DOHH2 (cell line): Measurements from ENCODE around the gene PGA3.
"Not testable (repeated sequence)": the region's sequence is repeated elsewhere in the genome, so short reads cannot be mapped to it uniquely, and the experiment has no call there.

Experiments used
- H3F3A ChIP-seq: fragments of 200-600 bp; sonication (generic), shearing (Covaris generic); 2 replicates; pipeline ENCODE4 v1.6.0; 2016; ENCODE audit warnings: antibody characterized with exemption, mild to moderate bottlenecking; ENCODE audit not compliant: control insufficient read depth, insufficient read depth
- H3K27ac ChIP-seq: fragments of 200-600 bp; sonication (generic); 2 replicates; pipeline ENCODE4 v1.5.1; 2014; ENCODE audit warnings: low read depth, mild to moderate bottlenecking, low read length, moderate library complexity
- H3K27me3 ChIP-seq: fragments of 200-600 bp; sonication (generic); 2 replicates; pipeline ENCODE4 v1.6.1; 2014; ENCODE audit warnings: mild to moderate bottlenecking, low read length, mixed read lengths; ENCODE audit not compliant: control insufficient read depth
- H3K36me3 ChIP-seq: fragments of 200-600 bp; sonication (generic); 2 replicates; pipeline ENCODE4 v1.6.1; 2014; ENCODE audit warnings: mild to moderate bottlenecking, low read length, moderate library complexity, mixed read lengths; ENCODE audit not compliant: control insufficient read depth
- H3K4me1 ChIP-seq: fragments of 200-600 bp; sonication (generic); 2 replicates; pipeline ENCODE4 v1.6.1; 2014; ENCODE audit warnings: mild to moderate bottlenecking, low read length, mixed read lengths; ENCODE audit not compliant: control insufficient read depth
- H3K4me2 ChIP-seq: fragments of 200-600 bp; sonication (generic); 2 replicates; pipeline ENCODE4 v1.6.0; 2014; ENCODE audit warnings: mild to moderate bottlenecking, low read length, moderate library complexity
- H3K4me3 ChIP-seq: fragments of 200-600 bp; sonication (generic); 2 replicates; pipeline ENCODE4 v1.5.1; 2014; ENCODE audit warnings: mild to moderate bottlenecking, low read length, mixed read lengths
- H3K79me2 ChIP-seq: fragments of 200-600 bp; sonication (generic); 2 replicates; pipeline ENCODE4 v1.6.1; 2014; ENCODE audit warnings: mild to moderate bottlenecking, low read length, mixed read lengths; ENCODE audit not compliant: control insufficient read depth
- H3K9me2 ChIP-seq: fragments of 200-600 bp; sonication (generic); replicated peaks from 2 replicates; pipeline ENCODE4 v1.6.1; 2014; ENCODE audit warnings: mild to moderate bottlenecking, low read length, mixed read lengths; ENCODE audit not compliant: control insufficient read depth
- H3K9me3 ChIP-seq: fragments of 200-600 bp; sonication (generic); 2 replicates; pipeline ENCODE4 v1.6.1; 2014; ENCODE audit warnings: antibody characterized with exemption, low read length, mixed read lengths; ENCODE audit not compliant: control insufficient read depth, insufficient read depth
- H4K20me1 ChIP-seq: fragments of 200-600 bp; sonication (generic); 2 replicates; pipeline ENCODE4 v1.6.0; 2014; ENCODE audit warnings: low read depth, mild to moderate bottlenecking, antibody characterized with exemption, low read length, moderate library complexity; ENCODE audit not compliant: control insufficient read depth, insufficient read depth
- EZH2phosphoT487 ChIP-seq: fragments of 200-600 bp; sonication (generic); IDR thresholded peaks from 2 replicates; pipeline ENCODE4 v1.6.1; 2017; ENCODE audit warnings: borderline replicate concordance, mild to moderate bottlenecking, antibody characterized with exemption, low read length, moderate library complexity, mixed read lengths
- TF ChIP-seq, protein P1 (sequence below): fragments of 200-600 bp; sonication (generic); IDR thresholded peaks from one replicate; pipeline ENCODE4 v1.5.1; 2014; ENCODE audit warnings: antibody characterized with exemption, mild to moderate bottlenecking, low read depth, low read length; ENCODE audit not compliant: poor library complexity, severe bottlenecking

The PGA3 gene

DNA sequence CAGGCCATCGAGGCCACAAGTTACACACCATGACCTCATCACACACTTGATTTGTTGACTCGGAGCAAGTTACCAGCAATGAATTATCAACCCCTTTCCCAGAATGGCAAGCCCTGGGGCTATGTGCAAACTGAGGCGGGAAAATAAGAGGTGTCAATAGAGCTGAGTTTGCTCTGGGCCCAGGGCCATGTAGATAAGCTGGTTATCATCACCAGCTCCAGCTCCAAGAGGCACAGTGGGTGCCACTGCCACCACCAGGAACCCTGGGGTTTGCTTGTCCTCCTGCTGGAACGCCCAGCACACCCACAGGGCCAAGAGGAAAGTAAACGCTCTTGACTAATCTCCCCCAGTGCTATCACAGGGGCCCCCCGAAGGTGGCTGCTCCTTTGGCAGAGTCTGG lies 29.0 kb upstream of the PGA3 start:
- no peaks in the 10 kb centered on the region for H3K79me2 ChIP-seq
- H4K20me1 ChIP-seq: no peaks in the 10 kb centered on the region
- H3K9me2 ChIP-seq: no peaks in the 10 kb centered on the region
- peaks cover 7% of the 10 kb centered on the region for H3K27me3 ChIP-seq
- H3K4me2 ChIP-seq: no peak overlapping the region
- no peak overlapping the region for H3K27ac ChIP-seq
- H3K9me3 ChIP-seq: no peaks in the 10 kb centered on the region
- peaks cover 10% of the 10 kb centered on the region for H3K4me1 ChIP-seq
- no peak overlapping the region for H3K4me3 ChIP-seq
- TF ChIP-seq EZH2phosphoT487: no peak
- TF ChIP-seq, protein P1, sequence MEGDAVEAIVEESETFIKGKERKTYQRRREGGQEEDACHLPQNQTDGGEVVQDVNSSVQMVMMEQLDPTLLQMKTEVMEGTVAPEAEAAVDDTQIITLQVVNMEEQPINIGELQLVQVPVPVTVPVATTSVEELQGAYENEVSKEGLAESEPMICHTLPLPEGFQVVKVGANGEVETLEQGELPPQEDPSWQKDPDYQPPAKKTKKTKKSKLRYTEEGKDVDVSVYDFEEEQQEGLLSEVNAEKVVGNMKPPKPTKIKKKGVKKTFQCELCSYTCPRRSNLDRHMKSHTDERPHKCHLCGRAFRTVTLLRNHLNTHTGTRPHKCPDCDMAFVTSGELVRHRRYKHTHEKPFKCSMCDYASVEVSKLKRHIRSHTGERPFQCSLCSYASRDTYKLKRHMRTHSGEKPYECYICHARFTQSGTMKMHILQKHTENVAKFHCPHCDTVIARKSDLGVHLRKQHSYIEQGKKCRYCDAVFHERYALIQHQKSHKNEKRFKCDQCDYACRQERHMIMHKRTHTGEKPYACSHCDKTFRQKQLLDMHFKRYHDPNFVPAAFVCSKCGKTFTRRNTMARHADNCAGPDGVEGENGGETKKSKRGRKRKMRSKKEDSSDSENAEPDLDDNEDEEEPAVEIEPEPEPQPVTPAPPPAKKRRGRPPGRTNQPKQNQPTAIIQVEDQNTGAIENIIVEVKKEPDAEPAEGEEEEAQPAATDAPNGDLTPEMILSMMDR: no peak
- H3K36me3 ChIP-seq: no peaks in the 10 kb centered on the region
- no peaks in the 10 kb centered on the region for H3F3A ChIP-seq

DNA sequence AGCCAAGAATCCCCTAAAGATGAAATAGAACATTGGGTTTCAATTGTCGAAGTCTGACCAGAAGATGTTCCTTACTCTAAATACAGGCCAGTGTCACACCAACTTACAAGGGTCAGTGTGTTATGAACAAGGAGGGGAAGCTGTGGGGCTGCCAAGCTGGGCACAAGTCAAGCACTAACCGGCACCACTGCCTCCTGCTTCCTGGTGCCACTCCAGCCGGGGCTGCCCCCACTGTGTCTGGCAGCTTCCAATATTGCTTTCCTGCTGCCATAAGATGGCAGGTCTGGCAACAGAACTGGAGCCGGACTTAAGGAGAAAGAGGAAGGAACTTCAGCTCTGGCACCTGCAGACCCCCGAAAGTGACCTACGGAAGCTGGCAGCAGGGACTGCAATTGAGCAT lies 28.4 kb upstream of the PGA3 start:
- Histone ChIP-seq H3K79me2 (no peaks in the 10 kb centered on the region), H3K36me3 (no peaks in the 10 kb centered on the region), H3K27ac (no peak overlapping the region), H3K4me1 (peaks cover 10% of the 10 kb centered on the region), H4K20me1 (no peaks in the 10 kb centered on the region), H3F3A (no peaks in the 10 kb centered on the region), H3K4me2 (no peak overlapping the region), H3K27me3 (peaks cover 7% of the 10 kb centered on the region), H3K9me2 (no peaks in the 10 kb centered on the region), H3K4me3 (no peak overlapping the region), H3K9me3 (no peaks in the 10 kb centered on the region)
- TF ChIP-seq, protein P1: no peak

DNA sequence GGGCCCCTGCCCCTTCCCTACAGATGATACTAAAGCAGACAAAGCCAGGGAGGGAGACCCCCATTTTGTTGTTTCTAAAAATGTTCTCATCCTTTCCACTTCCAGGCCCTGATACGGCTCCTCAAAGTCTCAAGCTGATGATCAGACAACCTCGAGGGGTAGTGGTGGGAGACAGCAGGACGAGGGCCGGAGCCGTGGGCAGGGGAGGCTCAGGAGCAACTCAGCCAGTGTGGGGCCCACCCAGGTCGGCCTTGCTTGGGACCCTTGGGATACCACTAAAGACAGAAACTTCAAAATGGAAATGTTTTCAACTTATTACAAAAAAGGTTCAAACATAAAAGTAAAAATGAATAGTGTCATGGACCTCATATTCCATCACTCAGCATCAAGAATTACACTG lies 26.9 kb upstream of the PGA3 start:
- H3K4me2 ChIP-seq: no peak overlapping the region
- H3K4me3 ChIP-seq: no peak overlapping the region
- H3K36me3 ChIP-seq: no peaks in the 10 kb centered on the region
- H3K79me2 ChIP-seq: no peaks in the 10 kb centered on the region
- H3F3A ChIP-seq: no peaks in the 10 kb centered on the region
- TF ChIP-seq, protein P1: no peak
- TF ChIP-seq EZH2phosphoT487: no peak
- no peaks in the 10 kb centered on the region for H3K9me2 ChIP-seq
- H4K20me1 ChIP-seq: no peaks in the 10 kb centered on the region
- peaks cover 7% of the 10 kb centered on the region for H3K27me3 ChIP-seq
- peaks cover 9% of the 10 kb centered on the region for H3K4me1 ChIP-seq
- H3K27ac ChIP-seq: no peak overlapping the region
- no peaks in the 10 kb centered on the region for H3K9me3 ChIP-seq

DNA sequence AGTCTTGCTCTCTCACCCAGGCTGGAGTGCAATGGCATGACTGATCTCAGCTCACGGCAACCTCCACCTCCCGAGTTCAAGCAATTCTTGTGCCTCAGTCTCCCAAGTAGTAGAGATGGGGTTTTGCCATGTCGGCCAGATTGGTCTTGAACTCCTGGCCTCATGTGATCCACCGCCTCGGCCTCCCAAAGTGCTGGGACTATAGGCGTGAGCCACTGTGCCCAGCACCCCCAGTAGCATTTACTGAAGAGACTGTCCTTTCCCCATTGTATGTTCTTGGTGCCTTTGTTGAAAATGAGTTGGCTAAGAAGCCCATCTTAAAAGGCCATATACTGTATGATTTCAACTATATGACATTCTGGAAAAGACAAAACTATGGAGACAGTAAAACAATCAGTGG lies 23.1 kb upstream of the PGA3 start:
- not testable (repeated sequence) for H3F3A ChIP-seq, H3K27ac ChIP-seq, H3K27me3 ChIP-seq, H3K4me1 ChIP-seq, H4K20me1 ChIP-seq, H3K9me2 ChIP-seq, H3K36me3 ChIP-seq, H3K9me3 ChIP-seq, H3K79me2 ChIP-seq, H3K4me2 ChIP-seq, H3K4me3 ChIP-seq
